GM18951 (cell line): ENCODE results near the gene RSPH1.

Experiments used
- POLR2A ChIP-seq: IDR thresholded peaks from 4 replicates; pipeline ENCODE4 v1.6.1; 2011; ENCODE audit warnings: mild to moderate bottlenecking; ENCODE audit not compliant: insufficient read length, insufficient read depth; ENCODE audit errors: extremely low read depth
- in situ Hi-C: fragments of 300-500 bp; cut with MboI; formaldehyde crosslinking; loops from one replicate; pipeline ENCODE4 v1.12.0; 2022; ENCODE audit warnings: low sequenced_read_pairs, mixed read lengths, inconsistent platforms; ENCODE audit not compliant: unreplicated experiment

Gene RSPH1

DNA sequence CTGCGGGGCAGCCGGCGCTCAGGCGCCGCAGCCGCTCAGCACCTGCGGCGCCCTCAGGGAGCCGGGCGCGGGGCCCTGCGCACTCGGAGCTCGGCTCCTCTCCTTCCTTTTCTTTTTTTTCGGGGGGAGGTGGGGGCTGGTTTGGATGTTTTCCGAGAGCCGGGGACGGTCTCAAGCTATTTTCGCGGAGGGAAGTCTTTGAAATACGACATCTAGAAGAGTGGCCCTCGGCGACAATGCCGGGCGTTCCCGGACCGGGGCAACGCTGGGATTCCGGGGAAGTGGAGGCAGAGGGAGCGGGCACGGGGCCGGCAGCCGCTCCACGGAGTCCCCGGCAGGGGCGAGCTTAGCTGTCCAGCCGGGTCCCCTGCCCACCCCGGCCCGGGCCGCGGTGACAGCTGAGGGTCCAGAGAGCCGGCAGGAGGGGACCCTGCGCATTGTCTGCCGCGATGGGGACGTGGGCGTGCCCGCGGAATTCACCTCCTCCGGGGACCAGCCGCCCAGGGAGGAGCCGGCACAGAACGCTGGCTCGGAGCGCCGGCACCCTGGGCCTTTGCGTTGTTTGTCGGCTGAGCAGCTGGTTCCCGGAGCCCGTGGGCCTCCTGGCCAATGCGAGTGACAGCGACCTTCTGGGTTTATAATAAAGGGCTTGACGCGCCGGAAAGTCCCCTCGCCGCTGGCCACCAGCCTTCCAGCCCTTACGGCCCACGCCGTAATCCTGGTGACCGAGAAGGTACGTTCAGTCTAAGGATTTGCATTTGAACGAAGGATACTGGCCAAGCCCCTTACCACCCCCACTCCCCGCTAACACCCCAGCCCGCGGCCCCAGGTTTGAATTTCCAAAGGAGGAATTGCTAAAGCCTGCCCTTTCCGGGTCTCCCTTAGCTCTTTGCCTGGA, 18.2 kb upstream of the RSPH1 start:
- in situ Hi-C loops = no loop called here
- peak; percentile 65 for TF ChIP-seq POLR2A

- TF ChIP-seq POLR2A = peak; percentile 57
- in situ Hi-C loops = no loop called here
Measured at GRCh38 chr21:42513151-42513984, 17.3 kb upstream of the RSPH1 start, which contains the start of gene SLC37A1. SLC37A1 (plus strand) TSS chr21:42513852; CDS start chr21:42518455, 4,603 bp downstream.

- in situ Hi-C loops = no loop called here
- no peak for TF ChIP-seq POLR2A
Measured at GRCh38 chr21:42512346-42513034, 16.5 kb upstream of the RSPH1 start.

GRCh38 chr21:42509244-42509643, 13.2 kb upstream of the RSPH1 start:
- TF ChIP-seq POLR2A = no peak
- in situ Hi-C loops = no loop called here

- TF ChIP-seq POLR2A = no peak
- in situ Hi-C loops = no loop called here
Measured at GRCh38 chr21:42508371-42508770, 12.3 kb upstream of the RSPH1 start.

- in situ Hi-C loops = no loop called here
- no peak for TF ChIP-seq POLR2A
Measured at GRCh38 chr21:42507418-42507817, 11.4 kb upstream of the RSPH1 start.

DNA sequence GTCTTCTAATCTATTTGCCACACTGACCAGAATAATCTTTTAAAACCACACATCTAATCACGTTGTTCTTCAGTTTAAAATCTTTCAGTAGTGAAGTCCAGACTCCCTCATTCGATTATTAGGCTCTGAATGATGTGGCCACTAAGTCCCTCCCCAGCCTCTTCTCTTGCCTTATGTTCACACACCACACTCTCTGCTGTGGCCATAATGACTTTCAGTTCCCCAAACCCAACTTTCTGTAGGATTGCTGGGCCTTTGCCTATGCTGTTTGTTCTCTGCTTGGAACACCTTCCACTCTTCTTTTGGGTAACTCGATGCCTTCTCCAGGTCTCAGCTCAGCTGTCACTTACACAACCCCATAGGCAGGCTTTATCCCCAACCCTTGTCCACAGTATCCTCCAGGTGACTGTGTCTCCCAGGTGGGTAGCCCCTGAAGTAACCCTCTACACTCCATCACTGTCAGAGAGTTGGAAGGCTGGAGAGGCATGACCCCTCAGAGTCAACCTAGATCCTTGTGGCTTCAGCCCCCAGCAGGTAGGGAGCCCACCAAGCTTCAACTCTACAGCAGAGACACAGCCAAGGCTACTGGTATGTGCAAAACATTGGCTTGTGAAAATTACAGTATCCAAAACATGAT, 9.2 kb upstream of the RSPH1 start:
- no peak for TF ChIP-seq POLR2A
- in situ Hi-C loops = no loop called here

DNA sequence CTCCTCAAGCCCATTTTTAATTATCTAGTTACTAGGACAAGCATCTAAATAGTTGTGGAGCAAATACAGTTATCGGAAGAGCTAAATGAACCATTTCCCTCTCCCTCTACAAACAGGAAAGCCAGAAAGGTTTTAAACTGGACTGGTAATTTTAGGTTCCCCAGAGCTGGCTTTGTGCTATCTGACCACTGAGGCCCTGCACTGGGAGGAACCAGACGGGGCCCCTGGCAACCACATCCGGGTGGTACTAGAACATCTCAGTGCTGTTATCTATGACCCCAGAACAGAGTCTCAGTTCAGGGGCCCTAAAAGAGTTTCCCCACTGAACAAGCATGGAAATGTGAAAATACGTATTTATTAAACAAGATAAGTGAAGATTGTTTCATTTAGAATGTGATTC, 7.7 kb upstream of the RSPH1 start:
- in situ Hi-C loops = no loop called here
- no peak for TF ChIP-seq POLR2A

DNA sequence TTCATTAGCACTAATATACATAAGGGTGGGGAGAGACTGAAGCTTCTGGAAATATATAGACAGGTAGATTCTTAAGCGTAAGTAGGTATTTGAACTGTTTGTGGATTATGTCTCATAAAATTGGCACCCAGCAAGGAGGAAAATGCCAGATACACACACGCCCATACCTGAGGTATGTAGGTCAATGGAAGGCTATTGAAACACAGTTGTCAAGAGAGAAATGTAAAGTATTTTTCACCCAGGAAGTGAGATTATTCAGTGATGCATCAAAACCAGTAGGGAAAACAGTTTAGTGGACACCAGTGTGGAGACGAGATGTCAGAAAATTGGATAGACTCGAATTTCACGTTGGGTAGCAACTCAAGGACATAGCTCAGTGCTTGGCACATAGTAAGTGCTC, 4.7 kb upstream of the RSPH1 start:
- in situ Hi-C loops = no loop called here
- TF ChIP-seq POLR2A = no peak

- in situ Hi-C loops = no loop called here
- TF ChIP-seq POLR2A = no peak
Measured at GRCh38 chr21:42500225-42500624, 4.2 kb upstream of the RSPH1 start.

- no peak for TF ChIP-seq POLR2A
- in situ Hi-C loops = no loop called here
Measured at GRCh38 chr21:42499444-42500112, 3.6 kb upstream of the RSPH1 start.

- in situ Hi-C loops = no loop called here
- no peak for TF ChIP-seq POLR2A
Measured at GRCh38 chr21:42498012-42498411, 2.0 kb upstream of the RSPH1 start.
